PC-3 (cell line): Measurements from ENCODE around the gene AGPS.

Experiments
- CTCF ChIP-seq: fragments of 300-600 bp; sonication (generic); conservative IDR thresholded peaks from 2 replicates; pipeline ENCODE4 v1.5.1; 2017; ENCODE audit warnings: antibody characterized with exemption, low read depth, mild to moderate bottlenecking, low read length
- EZH2 ChIP-seq: fragments of 300-600 bp; sonication (generic); IDR thresholded peaks from one replicate; pipeline ENCODE4 v1.6.1; 2017; ENCODE audit warnings: antibody characterized with exemption, mild to moderate bottlenecking, low read length; ENCODE audit not compliant: unreplicated experiment
- EZH2phosphoT487 ChIP-seq: fragments of 300-600 bp; sonication (generic); IDR thresholded peaks from 2 replicates; pipeline ENCODE4 v1.6.1; 2018; ENCODE audit warnings: mild to moderate bottlenecking, antibody characterized with exemption, low read length, borderline replicate concordance

DNA sequence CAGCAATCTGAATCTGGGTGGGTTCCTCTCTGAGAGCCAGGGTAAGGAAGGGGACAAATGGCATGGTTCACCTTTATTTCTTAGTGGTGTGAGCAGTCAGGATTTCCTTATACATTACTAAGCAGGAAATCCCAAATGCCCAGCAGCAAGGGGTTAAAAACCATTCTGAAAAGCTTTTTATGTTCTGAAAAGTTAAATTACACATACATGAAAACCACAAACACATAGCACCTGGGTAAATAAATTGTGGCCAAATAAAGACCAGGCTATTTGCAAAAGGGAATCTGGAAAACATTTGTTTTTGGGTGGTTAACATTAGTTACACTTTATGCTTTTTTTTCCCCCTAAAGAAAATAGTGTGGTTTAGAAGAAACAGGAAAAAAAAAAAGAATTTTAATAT, 156.1 kb downstream of the AGPS start:
- no peak for TF ChIP-seq CTCF
- no peak for TF ChIP-seq EZH2
- no peak for TF ChIP-seq EZH2phosphoT487
